HG03135 (cell line): ENCODE data around the gene SORBS2.

Experiments
- ATAC-seq: cut with Tn5 transposase; IDR thresholded peaks from one replicate; pipeline ENCODE4 v1.9.1; 2021; ENCODE audit warnings: mild to moderate bottlenecking, moderate library complexity; ENCODE audit not compliant: unreplicated experiment

SORBS2 gene

GRCh38 chr4:185536411-185536709 is 275.6 kb downstream of the SORBS2 start:
- ATAC-seq, result no peak

- no peak for ATAC-seq
Observed at GRCh38 chr4:185535612-185536410, 276.2 kb downstream of the SORBS2 start.
